Adrenal gland (tissue), 12 donors: ENCODE data around the gene HOXD9. TPM values are rescaled to one million over a fixed set of nuclear protein-coding genes. Genes with fewer than 3 reads are reported as not detected.

Experiments
- DNase-seq, 7 donors: peaks; one replicate each; pipeline ENCODE4 v3.0.0-alpha.2; 2019 to 2020
- H3K27ac ChIP-seq, 5 donors: fragments of 200-600 bp; sonication (generic) in 4 of 5; 1 replicate in 3 of 5; 2 replicates in 2 of 5; pipeline versions ENCODE4 v1.5.1 to v1.8.0; 2016 to 2020; ENCODE audit warnings: mild to moderate bottlenecking in 1 of 5
- H3K27me3 ChIP-seq: fragments of 200-600 bp; 2 replicates; pipeline ENCODE4 v1.8.0; 2021
- H3K36me3 ChIP-seq, 2 donors: fragments of 200-600 bp; replicated peaks in 1 of 2; 1 replicate in 1 of 2; 2 replicates in 1 of 2; pipeline versions ENCODE4 v1.5.1 to v1.8.0; 2018 to 2022
- H3K4me1 ChIP-seq, 2 donors: fragments of 200-600 bp; replicated peaks in 1 of 2; 1 replicate in 1 of 2; 2 replicates in 1 of 2; pipeline versions ENCODE4 v1.5.1 to v1.8.0; 2018 to 2021
- H3K4me3 ChIP-seq, 4 donors: fragments of 200-600 bp; sonication (generic) in 3 of 4; one replicate each; pipeline ENCODE4 v1.5.1; 2016 to 2018
- H3K9me3 ChIP-seq, 3 donors: fragments of 200-600 bp; sonication (generic) in 1 of 3; replicated peaks in 1 of 3; 1 replicate in 2 of 3; 2 replicates in 1 of 3; pipeline versions ENCODE4 v1.5.1 to v1.8.0; 2016 to 2021
- POLR2A ChIP-seq, 2 donors: fragments of 450-650 bp; IDR thresholded peaks; one replicate each; pipeline ENCODE4 v1.6.1; 2017; ENCODE audit warnings: antibody characterized with exemption in 2 of 2, mild to moderate bottlenecking in 2 of 2, moderate library complexity in 1 of 2
- WGBS, 4 donors: extraction: QIAGEN DNeasy Blood & Tissue Kit in 2 of 4; methylation state at CpG; one replicate each; pipeline versions ENCODE4 v1.1.5 to v1.1.7; 2013 to 2017; 5-methylcytosine and 5-hydroxymethylcytosine counted together
- intact Hi-C, 2 donors: fragments of 100-400 bp; cut with DNase I; formaldehyde crosslinking; loops; one replicate each; pipeline versions ENCODE4 v1.14.1 to v1.15.0; 2022 to 2023
- polyA plus RNA-seq, 3 donors: library from polyadenylated mRNA; stranded (reverse); fragments of 200-250 nt in 2 of 3; fragments of 350-450 nt in 1 of 3; fragmentation: Illumina TruSeq in 1 of 3; extraction: RNeasy Lipid Tissue Mini Kit (QIAGEN cat#74804) in 1 of 3; gene quantifications; one replicate each; pipeline ENCODE4 v1.2.3, GENCODE V29; 2013 to 2014
- total RNA-seq, 9 donors: library from RNA; depleted of rRNA in 4 of 9; stranded (reverse); fragments of >200 nt in 4 of 9; fragments of 120-200 nt in 1 of 9; fragmentation: NEBNext Ultra II Directional in 1 of 9; extraction: Animal tissue kit (Norgen Biotek cat#: 25700) in 1 of 9; gene quantifications; one replicate each; pipeline versions ENCODE4 v1.1.0 to v1.2.4, GENCODE V29; 2013 to 2023
- TF ChIP-seq, protein P1 (sequence below), 6 experiments: fragments of 450-650 bp in 4 of 6; fragments of 200-600 bp in 2 of 6; sonication (generic) in 1 of 6; IDR thresholded peaks; 1 replicate in 5 of 6; 2 replicates in 1 of 6; pipeline versions ENCODE4 v1.5.1 to v1.8.0; 2016 to 2021; ENCODE audit warnings: antibody characterized with exemption in 6 of 6, mild to moderate bottlenecking in 2 of 6, moderate library complexity in 1 of 6
- donor health status: healthy with polysubstance abuse.
- donor health status: Bipolar disorder and iron deficiency.
- donor health status: DM: yes; HTN: yes; CAD: no.
- donor health status: DM: no; HTN: no; CAD: no.
- donor health status: DM: no; HTN: no; CAD: no.
- donor health status: DM: yes; HTN: yes; CAD: no.

The HOXD9 gene
- total and polyA plus RNA-seq, 12 donors: 2.4 to 35.6 (median 7.5) TPM

DNA sequence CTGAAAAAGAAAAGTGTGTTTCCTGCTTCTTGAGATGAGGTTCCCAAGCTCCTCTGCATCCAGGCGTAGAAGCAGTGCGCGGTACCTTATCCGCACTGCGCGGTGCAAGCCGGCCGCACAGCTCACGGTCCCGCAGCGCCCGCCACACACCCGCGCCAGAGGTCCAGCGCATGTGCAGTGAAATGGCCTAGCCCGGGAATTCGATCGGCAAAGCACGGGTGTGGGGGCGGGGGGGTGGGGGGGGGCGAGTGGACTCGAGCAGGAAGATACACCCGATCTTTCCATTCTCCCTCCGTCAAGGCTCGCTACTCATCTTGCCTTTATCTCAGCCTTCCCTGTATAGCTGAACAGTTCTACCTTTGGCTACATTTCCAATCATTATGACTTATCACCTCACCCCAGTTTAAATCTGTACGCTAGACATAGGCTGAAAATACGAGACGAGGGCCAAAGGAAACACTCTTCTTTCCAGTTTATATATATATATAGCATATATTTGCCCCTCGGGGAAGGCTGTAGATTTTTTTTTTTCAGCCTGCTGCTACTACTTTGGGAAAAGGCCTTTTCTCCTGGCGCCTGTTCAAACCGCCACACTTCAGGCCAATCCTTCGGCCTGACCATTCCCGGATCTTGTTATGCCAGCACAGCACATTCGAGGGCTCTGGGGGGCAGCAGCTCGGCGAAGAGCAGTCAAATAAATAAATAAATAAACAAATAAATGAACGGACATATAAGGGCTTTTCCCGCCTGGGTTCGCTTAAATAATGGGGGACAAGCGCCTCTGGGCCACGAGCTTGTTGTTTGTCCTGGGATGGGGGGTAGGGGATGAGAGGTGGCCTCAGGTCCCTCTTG is 17.4 kb downstream of the HOXD9 start:
- H3K4me1 ChIP-seq: peaks cover 28 to 39% of the 10 kb centered on the region in 2 donors
- peak in 6 of 7 donors; percentile 43 to 75 (median 52) for DNase-seq
- peak overlapping the region; percentile 58 to 97 (median 78) for H3K27ac ChIP-seq
- no peaks in the 10 kb centered on the region for H3K9me3 ChIP-seq
- intact Hi-C loops: loop anchor here (2.0 to 5.0 kb wide), 3 partner anchors 312 to 497 kb away; no protein-coding TSS in a partner anchor
- no peaks in the 10 kb centered on the region for H3K36me3 ChIP-seq
- 17 to 32% (median 19%) methylated on average over 27 to 41 of the region's 41 CpGs for WGBS, 4 donors
- peak in 1 of 2 donors; percentile 24 for TF ChIP-seq POLR2A (IDR thresholded peaks at IDR 0.05)
- TF ChIP-seq, protein P1, sequence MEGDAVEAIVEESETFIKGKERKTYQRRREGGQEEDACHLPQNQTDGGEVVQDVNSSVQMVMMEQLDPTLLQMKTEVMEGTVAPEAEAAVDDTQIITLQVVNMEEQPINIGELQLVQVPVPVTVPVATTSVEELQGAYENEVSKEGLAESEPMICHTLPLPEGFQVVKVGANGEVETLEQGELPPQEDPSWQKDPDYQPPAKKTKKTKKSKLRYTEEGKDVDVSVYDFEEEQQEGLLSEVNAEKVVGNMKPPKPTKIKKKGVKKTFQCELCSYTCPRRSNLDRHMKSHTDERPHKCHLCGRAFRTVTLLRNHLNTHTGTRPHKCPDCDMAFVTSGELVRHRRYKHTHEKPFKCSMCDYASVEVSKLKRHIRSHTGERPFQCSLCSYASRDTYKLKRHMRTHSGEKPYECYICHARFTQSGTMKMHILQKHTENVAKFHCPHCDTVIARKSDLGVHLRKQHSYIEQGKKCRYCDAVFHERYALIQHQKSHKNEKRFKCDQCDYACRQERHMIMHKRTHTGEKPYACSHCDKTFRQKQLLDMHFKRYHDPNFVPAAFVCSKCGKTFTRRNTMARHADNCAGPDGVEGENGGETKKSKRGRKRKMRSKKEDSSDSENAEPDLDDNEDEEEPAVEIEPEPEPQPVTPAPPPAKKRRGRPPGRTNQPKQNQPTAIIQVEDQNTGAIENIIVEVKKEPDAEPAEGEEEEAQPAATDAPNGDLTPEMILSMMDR (IDR thresholded peaks at IDR 0.05): no peak
- H3K27me3 ChIP-seq: no peaks in the 10 kb centered on the region
- peak overlapping the region in 2 of 4 donors; percentile 38 to 96 for H3K4me3 ChIP-seq

DNA sequence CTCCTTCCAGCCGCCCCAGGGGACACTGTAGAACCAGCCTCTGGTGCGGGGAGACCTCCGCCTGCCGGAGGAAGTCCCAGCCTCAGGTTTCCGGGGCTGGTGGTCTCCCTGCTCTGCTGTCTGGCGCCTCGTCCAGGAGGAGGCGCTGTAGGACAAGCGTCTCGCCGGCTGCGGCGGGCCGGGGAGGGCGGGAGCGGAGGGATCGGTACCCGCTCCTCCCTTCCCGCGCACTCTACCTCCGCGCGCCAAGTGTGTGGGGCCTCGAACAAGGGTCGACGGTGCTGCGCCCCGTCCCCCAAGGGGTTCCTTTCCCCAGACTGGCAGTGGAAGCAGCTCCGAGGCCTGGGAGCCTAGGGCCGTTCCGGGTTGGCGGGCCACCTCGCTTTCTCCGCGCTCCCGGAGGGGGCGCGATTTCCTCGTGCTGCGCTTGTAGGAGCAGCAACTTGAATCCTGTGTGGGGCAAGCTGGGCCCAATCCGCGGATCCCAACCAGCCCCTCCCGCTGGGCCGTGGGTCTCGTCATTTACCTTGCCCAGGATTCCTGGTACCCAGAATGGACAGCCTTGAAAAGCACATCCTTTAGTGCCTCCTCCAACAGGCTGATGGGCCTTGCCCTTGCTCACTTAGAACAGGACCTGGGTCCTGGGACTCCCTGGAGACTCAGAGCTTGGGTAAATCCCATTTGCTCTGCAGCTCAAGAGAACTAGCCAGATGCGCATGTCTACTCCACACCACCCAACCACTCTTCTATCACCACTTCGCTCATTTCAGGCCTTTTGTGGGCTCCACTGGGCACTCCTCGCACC is 18.2 kb downstream of the HOXD9 start:
- peak overlapping the region in 2 of 4 donors; percentile 38 to 96 for H3K4me3 ChIP-seq
- peak overlapping the region; percentile 12 to 97 (median 78) for H3K27ac ChIP-seq
- H3K27me3 ChIP-seq: no peaks in the 10 kb centered on the region
- WGBS, 4 donors: 7 to 35% (median 14%) methylated on average over 9 to 48 of the region's 48 CpGs
- TF ChIP-seq, protein P1 (IDR thresholded peaks at IDR 0.05): peak; percentile 89 to 99 (median 95)
- TF ChIP-seq POLR2A (IDR thresholded peaks at IDR 0.05): no peak
- no peaks in the 10 kb centered on the region for H3K9me3 ChIP-seq
- intact Hi-C loops: loop anchor here (2.0 to 5.0 kb wide), 3 partner anchors 312 to 497 kb away; no protein-coding TSS in a partner anchor
- H3K4me1 ChIP-seq: peaks cover 20 to 32% of the 10 kb centered on the region in 2 donors
- H3K36me3 ChIP-seq: no peaks in the 10 kb centered on the region
- DNase-seq: peak; percentile 63 to 84 (median 80)

DNA sequence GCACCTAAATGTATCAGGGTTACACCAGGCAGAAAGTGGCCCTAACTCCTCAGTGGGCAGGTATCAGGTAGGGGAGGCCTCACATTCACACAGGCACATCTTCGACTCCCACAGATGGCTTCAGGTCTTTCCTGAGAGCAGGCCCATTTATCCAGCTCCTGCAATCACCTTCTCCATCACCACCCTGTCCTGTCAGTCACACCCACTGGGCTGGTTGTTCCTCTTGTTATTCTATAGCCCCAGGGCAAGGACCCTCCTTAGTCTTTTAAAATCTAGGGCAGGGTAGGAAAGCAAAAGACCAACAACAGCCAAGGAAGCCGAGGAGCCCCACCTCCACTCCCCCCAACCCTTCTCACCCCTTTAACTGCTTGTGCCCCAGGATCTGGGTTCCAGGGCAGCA is 19.8 kb downstream of the HOXD9 start:
- DNase-seq: peak in 1 of 7 donors; percentile 8
- H3K4me3 ChIP-seq: no peak overlapping the region
- H3K9me3 ChIP-seq: no peaks in the 10 kb centered on the region
- TF ChIP-seq, protein P1 (IDR thresholded peaks at IDR 0.05): no peak
- no peak for TF ChIP-seq POLR2A (IDR thresholded peaks at IDR 0.05)
- H3K36me3 ChIP-seq: no peaks in the 10 kb centered on the region
- peaks cover 18 to 37% of the 10 kb centered on the region in 2 donors for H3K4me1 ChIP-seq
- no peaks in the 10 kb centered on the region for H3K27me3 ChIP-seq
- H3K27ac ChIP-seq: no peak overlapping the region
- intact Hi-C loops: loop anchor here (5.0 kb wide), 2 partner anchors 310 to 495 kb away; no protein-coding TSS in a partner anchor
- 86 to 97% (median 87%) methylated on average over 2 of the region's 2 CpGs for WGBS, 4 donors
